ENCODE results near the gene RRP1B. TPM values are rescaled to one million over a fixed set of nuclear protein-coding genes. Genes with fewer than 3 reads are reported as not detected.
"Not testable (repeated sequence)": the region's sequence is repeated elsewhere in the genome, so short reads cannot be mapped to it uniquely, and the experiment has no call there.

Gene RRP1B
- total RNA-seq, 1 donor from 2014 or later: 22.3 TPM

GRCh38 chr21:43701936-43702784 lies 42.8 kb downstream of the RRP1B start:
- no peak for DNase-seq

GRCh38 chr21:43702785-43703034 lies 43.4 kb downstream of the RRP1B start:
- no peak for DNase-seq

GRCh38 chr21:43703035-43703880 lies 43.9 kb downstream of the RRP1B start:
- DNase-seq: peak; percentile 55

DNA sequence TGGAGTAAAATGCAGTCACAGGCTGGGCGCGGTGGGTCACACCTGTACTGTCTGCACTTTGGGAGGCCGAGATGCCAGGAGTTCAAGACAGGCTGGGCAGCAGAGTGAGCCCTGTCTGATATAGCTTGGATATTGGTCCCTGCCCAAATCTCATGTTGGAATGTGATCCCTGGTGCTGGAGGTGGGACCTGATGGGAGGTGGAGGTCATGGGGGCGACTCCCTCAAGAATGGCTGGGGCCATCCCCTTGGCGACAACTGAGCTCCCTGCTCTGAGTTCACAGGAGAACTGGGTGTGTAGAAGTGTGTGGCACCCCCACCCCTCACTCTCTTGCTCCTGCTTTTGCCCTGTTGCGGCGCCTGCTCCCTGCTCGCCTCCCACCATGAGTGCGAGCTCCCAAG lies 48.1 kb downstream of the RRP1B start:
- no peak for DNase-seq

DNA sequence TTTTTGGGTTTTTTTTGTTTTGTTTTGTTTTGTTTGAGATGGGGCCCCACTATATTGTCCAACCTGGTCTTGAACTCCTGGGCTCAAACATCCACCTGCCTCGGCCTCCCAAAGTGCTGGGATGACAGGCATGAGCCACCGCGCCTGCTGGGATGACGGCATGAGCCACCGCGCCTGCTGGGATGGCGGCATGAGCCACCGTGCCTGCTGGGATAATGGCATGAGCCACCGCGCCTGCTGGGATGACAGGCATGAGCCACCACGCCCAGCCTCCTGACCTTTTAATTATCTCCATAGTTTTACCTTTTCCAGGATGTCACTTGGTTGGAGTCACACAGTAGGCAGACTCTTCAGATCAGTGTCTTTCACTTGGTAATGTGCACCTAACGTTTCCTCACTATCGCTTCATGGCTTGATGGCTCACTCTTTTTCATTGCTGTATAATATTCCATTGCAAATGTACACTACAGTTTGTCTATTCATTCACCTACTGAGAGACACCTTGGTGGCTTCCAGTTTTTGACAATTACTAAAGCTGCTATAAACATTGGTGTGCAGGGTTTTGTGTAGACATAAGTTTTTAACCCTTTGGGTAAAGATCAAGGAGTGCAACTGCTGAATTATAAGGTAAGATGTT lies 49.5 kb downstream of the RRP1B start:
- DNase-seq: no peak

GRCh38 chr21:43712268-43712942 lies 53.0 kb downstream of the RRP1B start:
- peak; percentile 47 for DNase-seq

DNA sequence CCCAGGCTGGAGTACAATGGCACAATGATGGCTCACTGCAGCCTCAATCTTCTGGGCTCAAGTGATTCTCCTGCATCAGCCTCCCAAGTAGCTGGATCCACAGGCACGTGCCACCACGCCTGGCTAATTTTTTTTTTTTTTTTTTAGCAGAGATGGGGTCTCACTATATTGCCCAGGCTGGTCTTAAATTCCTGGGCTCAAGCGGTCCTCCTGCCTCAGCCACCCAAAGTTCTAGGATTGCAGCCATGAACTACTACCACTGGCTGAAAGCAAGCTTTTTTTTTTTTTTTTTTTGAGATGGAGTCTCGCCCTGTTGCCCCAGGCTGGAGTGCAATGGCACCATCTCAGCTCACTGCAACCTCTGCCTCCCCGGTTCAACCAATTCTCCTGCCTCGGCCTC lies 53.8 kb downstream of the RRP1B start:
- not testable (repeated sequence) for DNase-seq

DNA sequence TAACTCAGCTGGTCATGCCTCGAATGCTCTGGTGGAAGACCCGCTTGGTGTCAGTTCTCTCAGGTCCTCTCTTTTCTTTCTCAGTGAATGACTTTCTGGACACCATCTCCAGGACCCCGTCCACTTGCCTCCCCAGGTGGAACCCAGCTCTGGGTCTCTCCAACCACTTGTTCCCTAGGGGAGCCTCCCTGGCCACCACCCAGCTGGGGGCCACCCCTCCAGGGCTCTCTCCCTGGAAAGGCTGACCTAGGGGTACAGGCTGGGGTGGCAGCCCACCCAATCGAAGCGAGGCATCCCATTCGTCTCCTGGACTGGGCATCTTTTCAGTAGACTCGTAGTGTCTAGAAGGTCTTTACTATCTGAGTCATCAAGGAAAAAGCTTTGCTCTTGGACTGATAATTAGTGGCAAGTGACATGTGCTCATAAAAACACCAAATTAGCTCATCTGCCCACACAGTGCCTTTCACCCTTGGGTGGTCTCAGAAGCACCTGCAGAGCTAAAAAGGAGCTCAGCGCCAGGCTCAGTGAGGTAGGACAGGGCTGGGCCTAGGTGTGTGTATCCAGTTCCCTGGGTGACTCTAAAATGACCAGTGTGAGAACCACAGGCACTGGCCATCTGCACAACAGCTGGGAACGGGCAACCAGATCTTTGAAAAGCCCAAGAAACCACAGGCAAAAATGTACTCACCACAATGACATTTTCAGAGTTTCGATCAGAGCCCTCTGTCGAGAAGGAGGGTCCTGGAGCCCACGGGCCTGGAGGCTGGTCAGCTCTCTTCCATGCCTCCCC lies 57.2 kb downstream of the RRP1B start:
- no peak for DNase-seq

DNA sequence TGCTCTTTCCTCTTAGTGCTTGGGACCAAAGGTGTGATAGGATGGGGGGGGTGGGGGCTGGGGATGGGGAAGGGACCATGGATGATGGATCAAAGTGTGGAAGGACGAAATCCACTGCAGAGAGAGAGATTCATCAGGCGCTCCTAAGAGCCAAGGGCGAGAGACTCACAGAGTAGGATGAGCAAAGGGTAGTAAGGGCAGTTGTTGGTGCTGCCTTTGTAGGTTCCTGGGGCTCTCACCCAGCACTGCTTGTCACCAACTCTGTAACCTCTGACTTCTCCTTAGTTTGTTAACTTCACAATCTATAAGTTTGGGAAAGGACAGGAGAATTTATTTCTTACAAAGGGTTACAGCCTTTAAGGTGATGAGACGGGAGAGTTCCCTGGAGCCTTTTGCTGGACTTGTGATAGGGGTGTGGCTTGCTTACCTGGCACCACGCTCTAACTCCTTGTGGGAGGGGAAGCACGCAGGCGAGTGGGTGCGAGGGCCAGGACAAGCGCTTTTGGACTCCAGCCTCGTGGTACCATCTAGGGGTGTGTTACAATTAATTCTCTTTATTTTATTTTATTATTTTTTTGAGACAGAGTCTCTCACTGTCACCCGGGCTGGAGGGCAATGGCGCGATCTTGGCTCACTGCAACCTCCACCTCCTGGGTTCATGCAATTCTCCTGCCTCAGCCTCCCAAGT lies 58.0 kb downstream of the RRP1B start:
- DNase-seq: no peak

GRCh38 chr21:43717967-43718871 lies 58.9 kb downstream of the RRP1B start:
- DNase-seq: no peak

DNA sequence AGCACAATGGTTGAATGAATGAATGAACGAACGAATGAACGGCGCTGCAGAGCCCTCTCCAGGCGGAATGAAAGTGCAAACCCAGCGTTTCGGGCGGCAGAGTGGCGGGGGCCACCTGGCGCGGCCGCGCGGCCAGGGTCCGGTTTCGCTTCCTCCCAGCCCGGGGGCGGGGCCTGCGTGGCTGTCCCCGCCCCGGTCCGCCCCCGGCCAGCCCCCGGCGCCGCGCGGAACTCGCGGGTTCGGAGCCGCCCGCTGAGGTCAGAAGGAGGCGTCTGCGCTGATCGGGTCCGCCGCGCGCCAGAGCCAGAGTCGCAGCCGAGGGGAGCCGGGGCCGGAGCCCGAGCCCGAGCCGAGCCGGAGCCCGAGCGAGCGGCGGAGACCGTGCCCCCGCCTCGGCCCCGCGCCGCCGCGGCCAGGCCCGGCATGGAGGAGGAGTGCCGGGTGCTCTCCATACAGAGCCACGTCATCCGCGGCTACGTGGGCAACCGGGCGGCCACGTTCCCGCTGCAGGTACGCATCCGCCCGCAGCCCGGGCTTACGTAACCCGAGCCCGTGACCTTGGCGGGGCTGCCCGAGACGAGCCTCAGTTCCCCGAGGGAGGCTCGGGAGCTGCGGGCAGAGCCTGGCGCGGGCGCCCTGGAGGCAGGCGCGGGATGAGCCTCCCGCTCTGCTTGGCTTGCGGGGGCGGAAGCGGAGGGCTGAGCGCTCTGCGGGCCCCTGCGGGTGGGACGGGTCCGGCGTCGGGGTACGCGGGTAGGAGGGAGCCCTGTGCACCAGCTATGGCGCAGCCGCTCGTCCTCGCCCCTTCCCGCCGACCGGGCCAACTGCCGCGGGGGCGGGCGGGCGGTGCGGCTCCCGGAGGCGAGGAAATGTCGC lies 59.8 kb downstream of the RRP1B start, which contains the start of gene PDXK:
Gene PDXK (plus strand): TSS at position 258 of the 876 bp plus-strand sequence. CDS start 166 bp downstream, at position 424.
- DNase-seq: peak; percentile 92

DNA sequence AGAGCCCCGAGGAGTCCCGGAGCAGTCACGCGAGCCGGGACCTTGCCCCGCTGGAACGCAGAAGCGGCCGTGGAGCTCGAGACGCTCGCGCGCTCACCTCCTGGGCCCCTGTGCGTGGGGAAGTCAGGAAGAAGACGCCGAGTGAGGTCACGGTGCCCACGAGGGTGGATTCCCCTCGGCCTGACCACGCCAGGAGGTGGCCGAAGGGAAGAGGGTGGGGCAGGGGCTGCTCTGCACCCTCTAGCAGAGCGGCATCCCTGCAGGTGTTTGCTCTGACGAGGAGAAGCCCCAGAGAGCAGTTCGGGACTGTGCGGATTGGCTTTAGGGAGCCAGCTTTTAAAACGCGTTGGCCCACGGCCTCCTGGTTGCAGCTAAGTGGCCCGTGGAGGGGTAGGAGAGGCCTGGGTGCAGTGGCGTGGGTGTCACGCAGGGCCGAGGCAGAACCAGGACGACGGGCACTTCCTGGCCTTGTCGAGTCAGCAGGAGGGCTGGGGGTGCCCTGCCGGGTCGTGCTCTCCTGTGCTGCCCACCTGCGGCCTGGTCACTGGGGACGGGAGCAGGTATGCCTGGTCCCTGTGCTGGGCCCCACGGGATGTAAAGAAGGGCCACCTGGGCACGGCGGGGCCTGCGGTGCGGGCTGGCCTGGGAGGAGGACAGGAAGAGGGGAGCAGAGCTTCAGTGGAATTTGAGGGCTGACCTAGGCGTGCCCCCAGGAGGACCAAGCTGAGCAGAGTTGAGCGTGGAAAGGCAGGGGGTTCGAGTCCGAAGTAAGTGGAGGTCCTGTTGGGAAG lies 60.6 kb downstream of the RRP1B start:
- DNase-seq: no peak

DNA sequence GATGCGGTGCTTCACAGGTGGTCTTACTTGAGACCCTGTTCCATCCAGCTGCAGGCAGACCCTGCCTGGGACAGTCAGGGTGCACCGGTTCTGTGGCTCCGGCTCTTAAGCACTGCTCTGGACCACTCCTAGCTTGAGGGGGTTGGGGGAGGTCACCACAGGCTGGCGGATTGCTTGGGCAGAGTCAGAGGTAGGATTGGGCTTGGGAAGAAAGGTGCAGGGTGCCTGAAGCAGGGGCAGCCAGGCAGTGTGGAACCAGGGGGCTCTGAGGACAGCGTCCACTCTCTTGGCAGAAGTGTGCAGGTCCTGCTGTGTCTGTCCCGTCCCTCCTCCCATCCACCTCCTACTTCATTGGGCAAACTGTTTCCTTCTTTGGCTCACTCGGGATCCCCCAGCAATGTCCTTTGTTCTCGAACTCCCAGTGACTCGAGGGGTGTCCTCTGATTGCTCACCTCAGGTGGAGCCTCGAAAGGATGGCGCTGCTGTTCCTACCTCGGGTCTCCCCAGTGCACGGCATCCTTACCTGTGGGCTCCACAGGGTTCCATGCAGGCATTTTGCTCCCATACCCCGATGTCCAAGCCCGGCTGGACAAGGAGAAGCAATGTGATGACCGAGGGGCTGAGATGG lies 61.3 kb downstream of the RRP1B start:
- no peak for DNase-seq

DNA sequence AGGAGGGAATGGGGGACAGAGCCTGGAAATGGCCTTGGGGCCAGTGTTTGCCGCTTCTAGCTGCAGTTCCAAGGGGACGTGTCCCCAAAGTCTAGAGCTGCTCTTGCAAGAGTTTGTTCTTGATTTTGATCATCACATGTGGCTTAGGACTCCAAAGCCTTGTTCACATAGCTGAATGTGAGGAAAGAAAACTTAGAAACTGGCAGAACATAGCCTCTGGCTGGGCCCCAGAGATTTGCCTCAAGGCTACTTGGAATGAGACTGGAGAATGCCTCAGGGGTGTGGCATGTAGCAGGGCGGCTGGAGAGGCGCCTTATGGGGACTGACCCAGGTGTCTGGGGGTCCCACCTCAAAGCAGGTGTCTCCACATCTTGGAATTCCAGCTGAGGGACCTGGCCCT lies 61.8 kb downstream of the RRP1B start:
- no peak for DNase-seq

DNA sequence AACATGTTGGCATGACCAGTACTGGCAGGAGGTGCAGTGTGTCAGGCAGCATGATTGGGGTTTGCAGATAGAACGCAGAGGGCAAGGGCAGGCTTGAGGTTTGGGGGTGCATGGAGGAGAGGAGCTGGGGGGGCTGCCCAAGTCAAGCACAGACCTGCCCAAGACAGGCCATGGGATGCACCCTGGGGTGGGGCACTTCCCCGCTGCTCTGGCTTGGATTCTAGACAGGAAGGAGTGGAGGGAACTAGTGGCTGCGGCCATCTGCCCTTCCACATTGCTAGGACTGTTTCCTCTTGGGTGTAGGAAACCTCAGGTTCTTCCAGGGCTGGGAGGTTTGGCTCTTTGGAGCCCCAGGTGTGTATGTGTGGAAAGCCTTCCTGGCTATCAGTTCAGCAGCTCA lies 62.6 kb downstream of the RRP1B start:
- DNase-seq: no peak

DNA sequence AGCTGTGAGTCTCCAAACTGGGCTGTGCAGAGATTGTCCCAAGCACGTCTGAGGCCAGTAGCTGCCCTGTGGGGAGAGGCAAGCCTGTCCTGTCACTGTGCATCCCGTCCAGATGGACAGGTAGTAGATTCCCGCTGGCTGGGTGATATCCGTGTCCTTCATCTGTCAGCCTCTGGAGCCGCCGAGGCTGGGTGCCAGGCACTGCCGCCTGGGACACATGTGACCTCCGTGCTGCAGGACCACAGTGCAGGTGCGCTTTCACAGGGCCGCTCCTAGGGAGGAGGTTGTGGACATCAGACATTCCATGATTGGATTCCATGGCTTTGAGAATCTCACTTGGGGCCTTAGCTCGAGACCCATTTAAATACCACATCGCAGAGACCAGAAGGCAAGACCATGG lies 64.3 kb downstream of the RRP1B start:
- no peak for DNase-seq

GRCh38 chr21:43726686-43727518 lies 67.5 kb downstream of the RRP1B start:
- no peak for DNase-seq
